Measurements from ENCODE around the gene CDK2AP2.

DNA sequence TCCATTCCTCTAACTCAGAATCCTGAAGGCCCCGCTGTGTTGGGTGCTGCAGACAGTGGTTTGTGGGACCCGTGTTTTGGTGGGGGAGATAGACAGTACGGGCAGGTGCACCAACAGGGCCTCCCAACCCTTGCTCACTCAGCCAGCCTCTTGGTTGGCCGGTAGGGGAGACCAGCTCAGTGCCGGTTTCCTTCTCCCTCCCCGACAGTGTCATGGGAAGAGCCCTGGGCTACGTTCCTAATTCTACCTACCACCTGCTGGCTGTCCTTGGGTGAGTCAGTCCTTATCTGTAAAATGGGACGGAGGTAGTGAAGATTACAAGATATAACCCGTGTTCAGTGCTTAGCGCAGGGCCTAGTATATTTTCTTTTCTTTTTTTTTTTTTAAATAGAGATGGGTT is 44.8 kb downstream of the CDK2AP2 start:
- TF ChIP-seq, protein P1, sequence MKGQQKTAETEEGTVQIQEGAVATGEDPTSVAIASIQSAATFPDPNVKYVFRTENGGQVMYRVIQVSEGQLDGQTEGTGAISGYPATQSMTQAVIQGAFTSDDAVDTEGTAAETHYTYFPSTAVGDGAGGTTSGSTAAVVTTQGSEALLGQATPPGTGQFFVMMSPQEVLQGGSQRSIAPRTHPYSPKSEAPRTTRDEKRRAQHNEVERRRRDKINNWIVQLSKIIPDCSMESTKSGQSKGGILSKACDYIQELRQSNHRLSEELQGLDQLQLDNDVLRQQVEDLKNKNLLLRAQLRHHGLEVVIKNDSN (IDR thresholded peaks at IDR 0.05) = no peak
- TF ChIP-seq TAF1 (IDR thresholded peaks at IDR 0.05; ENCODE audit: low read depth) (no peak), RAD21 (IDR thresholded peaks at IDR 0.05; ENCODE audit: low read depth) (no peak), TCF12 (IDR thresholded peaks at IDR 0.05; ENCODE audit: low read depth) (no peak), YY1 (IDR thresholded peaks at IDR 0.05; ENCODE audit: low read depth) (no peak), CREB1 (IDR thresholded peaks at IDR 0.05; ENCODE audit: low read depth) (no peak)
- TF ChIP-seq, protein P2, sequence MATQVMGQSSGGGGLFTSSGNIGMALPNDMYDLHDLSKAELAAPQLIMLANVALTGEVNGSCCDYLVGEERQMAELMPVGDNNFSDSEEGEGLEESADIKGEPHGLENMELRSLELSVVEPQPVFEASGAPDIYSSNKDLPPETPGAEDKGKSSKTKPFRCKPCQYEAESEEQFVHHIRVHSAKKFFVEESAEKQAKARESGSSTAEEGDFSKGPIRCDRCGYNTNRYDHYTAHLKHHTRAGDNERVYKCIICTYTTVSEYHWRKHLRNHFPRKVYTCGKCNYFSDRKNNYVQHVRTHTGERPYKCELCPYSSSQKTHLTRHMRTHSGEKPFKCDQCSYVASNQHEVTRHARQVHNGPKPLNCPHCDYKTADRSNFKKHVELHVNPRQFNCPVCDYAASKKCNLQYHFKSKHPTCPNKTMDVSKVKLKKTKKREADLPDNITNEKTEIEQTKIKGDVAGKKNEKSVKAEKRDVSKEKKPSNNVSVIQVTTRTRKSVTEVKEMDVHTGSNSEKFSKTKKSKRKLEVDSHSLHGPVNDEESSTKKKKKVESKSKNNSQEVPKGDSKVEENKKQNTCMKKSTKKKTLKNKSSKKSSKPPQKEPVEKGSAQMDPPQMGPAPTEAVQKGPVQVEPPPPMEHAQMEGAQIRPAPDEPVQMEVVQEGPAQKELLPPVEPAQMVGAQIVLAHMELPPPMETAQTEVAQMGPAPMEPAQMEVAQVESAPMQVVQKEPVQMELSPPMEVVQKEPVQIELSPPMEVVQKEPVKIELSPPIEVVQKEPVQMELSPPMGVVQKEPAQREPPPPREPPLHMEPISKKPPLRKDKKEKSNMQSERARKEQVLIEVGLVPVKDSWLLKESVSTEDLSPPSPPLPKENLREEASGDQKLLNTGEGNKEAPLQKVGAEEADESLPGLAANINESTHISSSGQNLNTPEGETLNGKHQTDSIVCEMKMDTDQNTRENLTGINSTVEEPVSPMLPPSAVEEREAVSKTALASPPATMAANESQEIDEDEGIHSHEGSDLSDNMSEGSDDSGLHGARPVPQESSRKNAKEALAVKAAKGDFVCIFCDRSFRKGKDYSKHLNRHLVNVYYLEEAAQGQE (IDR thresholded peaks at IDR 0.05; ENCODE audit: low read depth) = no peak
